Femur (tissue), 1 donor: ENCODE measurements around the gene CASR.
"Not testable (repeated sequence)": the region's sequence is repeated elsewhere in the genome, so short reads cannot be mapped to it uniquely, and the experiment has no call there.

Source experiments
- DNase-seq: peaks from one replicate; pipeline ENCODE4 v3.0.0-alpha.2; 2017

Gene CASR, protein sequence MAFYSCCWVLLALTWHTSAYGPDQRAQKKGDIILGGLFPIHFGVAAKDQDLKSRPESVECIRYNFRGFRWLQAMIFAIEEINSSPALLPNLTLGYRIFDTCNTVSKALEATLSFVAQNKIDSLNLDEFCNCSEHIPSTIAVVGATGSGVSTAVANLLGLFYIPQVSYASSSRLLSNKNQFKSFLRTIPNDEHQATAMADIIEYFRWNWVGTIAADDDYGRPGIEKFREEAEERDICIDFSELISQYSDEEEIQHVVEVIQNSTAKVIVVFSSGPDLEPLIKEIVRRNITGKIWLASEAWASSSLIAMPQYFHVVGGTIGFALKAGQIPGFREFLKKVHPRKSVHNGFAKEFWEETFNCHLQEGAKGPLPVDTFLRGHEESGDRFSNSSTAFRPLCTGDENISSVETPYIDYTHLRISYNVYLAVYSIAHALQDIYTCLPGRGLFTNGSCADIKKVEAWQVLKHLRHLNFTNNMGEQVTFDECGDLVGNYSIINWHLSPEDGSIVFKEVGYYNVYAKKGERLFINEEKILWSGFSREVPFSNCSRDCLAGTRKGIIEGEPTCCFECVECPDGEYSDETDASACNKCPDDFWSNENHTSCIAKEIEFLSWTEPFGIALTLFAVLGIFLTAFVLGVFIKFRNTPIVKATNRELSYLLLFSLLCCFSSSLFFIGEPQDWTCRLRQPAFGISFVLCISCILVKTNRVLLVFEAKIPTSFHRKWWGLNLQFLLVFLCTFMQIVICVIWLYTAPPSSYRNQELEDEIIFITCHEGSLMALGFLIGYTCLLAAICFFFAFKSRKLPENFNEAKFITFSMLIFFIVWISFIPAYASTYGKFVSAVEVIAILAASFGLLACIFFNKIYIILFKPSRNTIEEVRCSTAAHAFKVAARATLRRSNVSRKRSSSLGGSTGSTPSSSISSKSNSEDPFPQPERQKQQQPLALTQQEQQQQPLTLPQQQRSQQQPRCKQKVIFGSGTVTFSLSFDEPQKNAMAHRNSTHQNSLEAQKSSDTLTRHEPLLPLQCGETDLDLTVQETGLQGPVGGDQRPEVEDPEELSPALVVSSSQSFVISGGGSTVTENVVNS

DNA sequence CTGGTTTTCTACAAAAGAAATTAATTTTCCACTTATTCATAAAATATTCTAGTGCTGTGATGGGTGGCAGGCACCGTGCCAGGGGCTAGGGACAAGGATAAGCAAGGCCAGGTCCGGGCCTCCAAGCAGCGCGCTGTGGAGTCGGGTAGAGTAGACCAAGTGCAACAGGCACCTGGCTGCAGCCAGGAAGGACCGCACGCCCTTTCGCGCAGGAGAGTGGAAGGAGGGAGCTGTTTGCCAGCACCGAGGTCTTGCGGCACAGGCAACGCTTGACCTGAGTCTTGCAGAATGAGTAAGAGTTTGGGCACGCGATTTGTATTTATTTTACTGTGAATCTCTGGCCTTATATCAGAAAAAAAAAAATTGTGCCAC lies at the start of gene CASR:
CASR (plus strand) TSS at position 148 of the 372 bp plus-strand sequence. CDS start 70,522 bp downstream, outside the sequence.
- DNase-seq, result no peak

DNA sequence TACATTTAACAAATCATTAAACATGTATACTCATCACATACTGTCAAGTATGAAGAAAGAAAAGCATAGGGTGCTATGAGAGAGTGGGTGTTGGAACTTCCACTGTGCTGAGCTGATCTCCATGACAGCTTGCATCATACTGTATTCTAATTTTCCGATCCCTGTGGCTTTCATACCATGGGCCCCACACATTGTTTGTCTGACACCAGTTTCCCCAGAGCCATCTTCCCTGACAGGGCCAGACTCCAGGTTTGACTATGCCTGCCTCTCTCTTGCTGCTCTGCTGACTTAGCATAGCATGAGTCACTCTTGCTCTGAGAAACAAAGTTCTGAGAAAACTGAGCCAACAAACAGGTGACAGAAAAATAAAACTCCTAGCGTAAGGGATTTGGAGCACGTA lies 37.0 kb upstream of the CASR start:
- no peak for DNase-seq

DNA sequence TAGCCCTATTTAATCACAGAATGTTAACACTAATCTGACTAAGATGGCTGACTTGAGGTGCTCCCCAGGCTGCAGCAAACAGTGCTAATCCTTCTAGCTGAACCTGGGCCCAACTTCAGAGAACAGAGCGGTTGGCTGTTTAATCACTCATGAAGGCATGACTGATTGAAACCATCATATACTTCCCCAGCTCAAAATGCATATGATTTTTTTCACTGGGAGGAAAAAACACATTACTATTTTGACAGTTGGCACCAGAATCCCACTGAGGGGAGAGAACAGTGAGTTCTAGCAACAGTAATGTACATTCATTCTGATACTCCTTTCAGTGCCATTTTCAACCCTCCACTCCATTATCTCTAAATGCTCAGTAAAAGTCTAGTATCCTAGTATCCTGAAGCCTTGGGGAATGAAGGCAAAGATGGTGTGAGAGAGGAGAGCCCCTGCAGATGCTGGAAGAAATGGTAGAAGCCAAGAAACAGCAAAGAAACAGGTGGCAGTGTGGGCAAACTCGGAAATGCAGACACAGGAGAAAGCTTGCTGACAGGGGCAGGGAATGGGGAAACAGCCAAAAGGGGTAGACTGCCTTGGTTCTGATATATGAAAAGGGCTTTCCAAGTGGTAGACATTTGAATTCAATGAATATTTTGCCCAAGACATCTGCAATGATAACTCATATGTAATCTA lies 34.4 kb upstream of the CASR start:
- DNase-seq, result no peak

DNA sequence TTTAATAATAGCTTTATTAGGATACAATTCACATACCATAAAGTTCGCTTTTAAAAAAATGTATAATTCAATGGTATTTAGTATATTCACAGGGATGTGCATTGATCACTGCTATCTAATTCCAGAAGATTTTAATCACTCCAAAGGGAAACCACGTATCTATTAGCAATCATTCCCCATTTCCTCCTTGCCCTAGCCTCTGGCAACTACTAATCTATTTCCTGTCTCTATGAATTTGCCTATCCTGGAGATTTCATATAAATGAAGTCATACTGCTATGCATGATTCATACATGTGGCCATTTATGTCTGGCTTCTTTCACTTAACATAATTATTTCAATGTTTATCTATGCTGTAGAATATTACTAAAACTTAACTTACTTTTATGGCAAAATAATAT lies 32.0 kb upstream of the CASR start:
- no peak for DNase-seq

DNA sequence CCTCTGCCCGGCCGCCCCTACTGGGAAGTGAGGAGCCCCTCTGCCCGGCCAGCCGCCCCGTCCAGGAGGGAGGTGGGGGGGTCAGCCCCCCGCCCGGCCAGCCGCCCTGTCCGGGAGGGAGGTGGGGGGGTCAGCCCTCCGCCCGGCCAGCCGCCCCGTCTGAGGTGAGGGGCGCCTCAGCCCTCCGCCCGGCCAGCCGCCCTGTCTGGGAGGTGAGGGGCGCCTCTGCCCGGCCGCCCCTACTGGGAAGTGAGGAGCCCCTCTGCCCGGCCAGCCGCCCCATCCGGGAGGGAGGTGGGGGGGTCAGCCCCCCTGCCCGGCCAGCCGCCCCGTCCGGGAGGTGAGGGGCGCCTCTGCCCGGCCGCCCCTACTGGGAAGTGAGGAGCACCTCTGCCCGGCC lies 18.5 kb upstream of the CASR start:
- DNase-seq, result not testable (repeated sequence)

DNA sequence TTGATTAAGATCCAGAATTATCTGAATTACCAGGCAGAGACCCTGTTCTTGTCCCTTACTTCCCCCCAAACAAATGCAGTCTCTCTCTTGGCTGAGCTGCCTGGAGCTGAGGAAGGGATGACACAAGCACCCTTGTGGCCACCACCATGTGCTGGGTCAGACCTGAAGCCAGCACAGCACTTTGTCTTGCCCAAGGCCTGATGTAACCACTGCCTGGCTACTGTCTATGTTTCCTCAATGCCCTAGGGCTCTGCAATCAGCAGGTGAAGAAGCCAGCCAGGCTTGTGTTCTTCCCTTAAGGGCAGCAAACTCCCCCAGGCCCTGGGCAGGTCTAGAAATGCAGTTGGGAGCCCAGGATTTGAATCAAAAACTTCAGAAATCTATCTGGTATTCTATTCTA lies 15.8 kb upstream of the CASR start:
- DNase-seq, result no peak

DNA sequence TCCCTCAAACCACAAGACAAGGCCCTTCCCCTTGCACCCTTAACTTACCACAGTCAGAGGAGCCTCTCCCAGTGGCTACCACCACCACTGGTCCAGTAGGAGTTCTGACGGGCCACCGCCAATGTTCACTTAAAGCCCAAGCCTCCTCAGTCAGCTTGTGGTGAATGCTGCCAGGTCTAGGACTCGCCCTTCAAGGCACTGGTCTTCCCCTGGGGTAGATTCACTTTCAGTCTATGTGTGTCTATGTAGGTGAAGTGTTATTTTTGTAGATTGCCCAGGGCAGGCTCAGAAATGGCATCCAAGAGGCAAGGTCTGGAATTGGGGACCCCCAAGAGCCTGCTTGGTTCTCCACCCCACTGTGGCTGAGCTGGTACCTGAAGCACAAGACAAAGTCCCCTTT lies 15.4 kb upstream of the CASR start:
- DNase-seq, result no peak

DNA sequence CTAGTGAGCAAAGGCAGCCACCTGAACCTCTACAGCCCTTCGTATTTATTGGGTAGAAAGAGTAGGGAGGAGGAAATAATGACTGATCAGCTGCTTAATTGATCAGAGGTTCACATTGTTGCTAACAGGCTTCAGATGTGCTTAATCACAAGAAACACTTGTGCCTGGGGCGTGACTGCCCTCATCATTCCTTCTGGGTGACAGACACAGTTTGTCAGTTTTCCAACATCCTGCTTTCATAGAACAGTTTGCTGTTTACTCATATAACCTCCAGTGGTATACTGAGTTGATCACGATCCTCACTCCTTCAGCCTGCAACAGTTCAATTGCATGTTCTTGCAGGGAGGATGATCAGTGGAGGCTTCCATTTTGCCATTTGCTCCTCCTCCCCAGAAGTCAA lies 13.6 kb upstream of the CASR start:
- no peak for DNase-seq

DNA sequence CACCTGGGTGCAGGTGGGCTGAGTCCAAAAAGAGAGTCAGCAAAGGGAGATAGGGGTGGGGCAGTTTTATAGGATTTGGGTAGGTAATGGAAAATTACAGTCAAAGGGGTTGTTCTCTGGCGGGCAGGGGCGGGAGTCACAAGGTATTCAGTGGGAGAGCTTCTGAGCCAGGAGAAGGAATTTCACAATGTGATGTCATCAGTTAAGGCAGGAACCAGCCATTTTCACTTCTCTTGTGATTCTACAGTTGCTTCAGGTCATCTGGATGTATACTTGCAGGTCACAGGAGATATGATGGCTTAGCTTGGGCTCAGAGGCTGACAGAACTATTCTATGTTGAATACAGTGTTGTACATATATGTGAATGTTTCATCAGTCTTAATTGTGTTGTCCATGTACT lies 12.1 kb upstream of the CASR start:
- not testable (repeated sequence) for DNase-seq

DNA sequence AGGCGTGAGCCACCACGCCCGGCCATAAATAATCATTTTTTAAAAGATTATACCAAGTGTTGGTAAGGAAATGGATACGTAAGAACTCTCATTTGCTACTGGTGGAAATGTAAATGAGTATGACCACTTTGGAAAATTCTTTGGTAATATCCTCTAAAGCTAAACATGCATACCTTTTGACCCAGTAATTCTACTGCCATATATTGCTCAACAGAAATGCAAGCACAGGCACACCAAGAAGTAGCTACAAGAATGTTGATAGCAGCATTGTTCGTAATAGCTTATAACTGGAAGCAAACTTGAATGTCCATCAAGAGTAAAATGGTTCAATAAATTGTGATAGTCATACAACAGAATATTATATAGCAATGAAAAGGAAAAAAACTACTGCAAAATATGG lies 4.8 kb upstream of the CASR start:
- DNase-seq, result no peak

DNA sequence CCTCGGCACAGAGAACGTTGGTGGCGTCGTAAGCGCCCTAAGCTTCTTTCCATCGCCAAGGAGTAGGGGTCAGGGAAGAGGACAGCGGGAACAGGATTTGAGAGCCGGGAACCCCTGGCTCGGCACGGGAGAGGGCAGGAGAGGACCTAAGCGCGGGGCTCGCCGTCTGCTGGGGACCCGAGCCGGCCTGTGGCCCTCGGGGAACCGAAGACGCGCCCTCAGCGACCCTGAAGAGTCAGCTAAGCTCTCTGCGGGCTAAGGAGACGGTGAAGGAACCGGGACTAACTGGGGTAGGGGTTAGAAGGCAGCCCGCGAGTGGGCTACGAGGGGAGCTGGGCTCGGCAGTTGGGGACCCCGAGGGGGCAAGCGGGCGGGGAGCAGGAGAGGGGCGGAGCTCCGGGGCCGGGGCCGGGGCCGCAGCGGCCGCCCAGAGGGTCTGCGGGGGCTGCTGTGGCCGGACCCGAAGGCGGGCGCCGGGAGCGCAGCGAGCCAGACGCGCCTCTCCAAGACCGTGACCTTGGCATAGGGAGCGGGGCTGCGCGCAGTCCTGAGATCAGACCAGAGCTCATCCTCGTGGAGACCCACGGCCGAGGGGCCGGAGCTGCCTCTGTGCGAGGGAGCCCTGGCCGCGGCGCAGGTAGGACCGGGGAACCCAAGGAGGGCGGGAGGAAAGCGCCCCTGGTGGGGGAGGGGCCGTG lies 574 bp downstream of the CASR start:
- DNase-seq, result no peak

DNA sequence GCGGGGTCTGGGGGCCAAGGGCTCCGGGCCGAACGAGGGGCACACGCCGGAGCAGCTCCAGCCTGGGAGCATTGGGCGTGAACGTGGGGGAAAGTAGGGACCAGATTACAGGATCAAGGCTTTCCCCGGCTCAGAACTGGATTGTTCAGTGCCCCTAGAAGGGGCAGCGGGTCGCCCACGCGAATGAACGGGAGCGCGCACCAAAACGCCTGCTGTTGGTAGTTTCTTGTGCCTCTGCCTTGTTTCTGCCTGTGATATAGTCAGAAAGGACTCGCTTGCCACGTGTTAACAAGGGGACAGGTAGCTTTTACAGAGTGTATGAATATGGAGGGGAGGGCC lies 1.1 kb downstream of the CASR start:
- DNase-seq, result no peak

DNA sequence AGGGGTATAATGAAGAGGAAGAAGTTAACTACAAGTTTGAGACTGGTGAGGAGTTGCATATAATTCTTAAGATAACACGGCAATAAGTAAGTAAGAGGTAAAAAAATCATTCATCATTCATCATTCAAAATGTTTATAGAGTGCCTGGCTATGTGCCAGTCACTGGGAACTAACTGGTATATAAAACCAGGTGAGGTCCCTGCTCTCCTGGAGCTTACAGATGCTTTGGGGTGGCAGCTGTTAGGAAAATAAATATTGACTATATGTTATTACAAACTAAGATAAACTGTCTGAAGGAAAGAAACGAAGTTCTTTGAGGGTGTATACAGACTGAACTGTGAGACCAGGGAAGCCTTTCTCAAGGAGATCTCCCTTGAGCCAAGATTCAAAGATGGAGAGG lies 2.9 kb downstream of the CASR start:
- DNase-seq, result no peak

DNA sequence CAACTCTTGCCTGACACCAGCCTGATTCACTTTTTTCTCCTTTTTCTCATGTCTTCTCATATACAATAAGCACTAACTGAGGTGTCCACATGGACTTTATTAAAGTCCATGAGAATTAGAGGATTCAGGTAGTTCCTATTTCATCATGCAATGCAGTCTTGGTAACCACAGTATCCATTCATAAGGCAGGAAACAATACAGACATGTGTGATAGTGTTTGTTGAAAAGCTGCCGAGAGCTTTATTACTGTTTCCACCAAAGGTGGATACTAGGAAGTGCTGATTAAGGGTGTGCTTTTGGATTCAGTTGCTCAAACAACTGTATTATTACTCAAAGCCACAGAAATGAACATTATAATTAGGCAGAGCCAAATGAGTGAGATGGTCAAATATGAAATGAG lies 5.3 kb downstream of the CASR start:
- DNase-seq, result no peak

DNA sequence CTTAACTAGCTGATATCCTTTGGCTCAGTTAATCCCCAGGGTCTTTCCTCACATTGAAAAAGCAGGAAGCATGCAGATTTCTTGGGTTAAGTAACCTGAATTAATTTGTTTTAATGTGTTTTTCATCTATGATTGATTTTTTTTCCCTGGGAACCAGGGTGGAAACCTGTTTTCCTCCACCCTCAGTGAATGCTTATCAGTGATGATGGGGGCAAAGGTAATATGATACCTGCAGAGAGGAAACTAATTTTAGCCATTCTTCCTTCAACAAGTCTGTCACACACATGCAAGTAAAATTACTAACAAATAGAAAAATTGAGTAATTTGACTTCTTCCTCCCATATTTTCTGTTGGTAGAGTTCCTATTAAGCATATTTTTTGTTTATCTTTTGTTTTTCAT lies 5.9 kb downstream of the CASR start:
- no peak for DNase-seq

DNA sequence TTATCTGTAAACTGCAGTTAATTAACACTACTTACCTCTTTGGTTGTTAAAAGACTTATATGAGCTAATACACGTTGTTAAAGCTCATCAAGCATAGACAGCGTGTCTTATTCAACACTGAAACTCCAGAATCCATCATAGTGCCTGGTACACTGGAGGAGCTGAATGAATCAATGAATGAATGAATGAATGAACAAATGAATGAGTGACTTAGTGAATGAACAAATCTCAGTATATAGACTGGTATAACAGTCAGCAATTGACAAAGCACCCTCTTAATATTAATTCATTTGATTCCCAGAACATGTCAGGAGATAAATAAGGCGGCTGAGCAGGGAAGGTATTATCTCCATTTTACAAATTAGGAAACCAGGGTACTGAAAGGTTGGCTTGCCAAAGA lies 7.1 kb downstream of the CASR start:
- no peak for DNase-seq

DNA sequence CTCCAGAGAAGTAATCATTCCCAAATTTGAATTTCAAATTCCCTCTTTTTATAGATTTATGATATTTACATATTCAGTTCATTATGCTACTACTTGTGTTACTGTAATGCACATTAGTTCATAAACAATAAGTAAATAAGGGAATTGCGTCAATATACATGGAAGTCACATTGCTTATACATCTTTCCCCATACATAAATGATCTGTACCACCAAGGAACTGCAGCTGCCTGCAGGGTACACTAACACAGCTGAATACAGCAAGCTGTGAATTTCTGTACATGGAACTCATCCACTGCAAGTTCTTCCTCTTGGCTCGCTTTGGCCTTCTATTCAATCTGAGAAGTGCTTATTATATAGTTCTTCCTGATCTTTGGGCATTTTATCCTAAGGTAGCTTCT lies 15.5 kb downstream of the CASR start:
- DNase-seq, result no peak

DNA sequence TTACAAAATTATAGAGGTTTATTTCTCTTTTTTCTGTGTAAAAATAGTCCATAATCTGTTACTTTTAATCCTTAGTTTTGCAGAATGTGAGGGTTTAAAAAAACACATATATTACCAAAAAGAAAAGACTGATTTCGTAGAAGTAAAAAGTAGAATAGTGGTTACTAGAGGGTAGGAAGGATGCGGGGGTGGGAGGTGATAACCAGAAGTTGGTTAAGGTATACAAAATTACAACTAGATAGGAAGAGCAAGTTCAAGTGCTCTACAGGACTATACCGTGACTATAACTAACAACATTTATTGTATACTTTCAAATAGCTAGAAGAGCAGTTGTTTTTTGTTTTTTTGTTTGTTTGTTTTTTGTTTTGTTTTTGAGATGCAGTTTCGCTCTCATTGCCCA lies 16.1 kb downstream of the CASR start:
- DNase-seq, result no peak

DNA sequence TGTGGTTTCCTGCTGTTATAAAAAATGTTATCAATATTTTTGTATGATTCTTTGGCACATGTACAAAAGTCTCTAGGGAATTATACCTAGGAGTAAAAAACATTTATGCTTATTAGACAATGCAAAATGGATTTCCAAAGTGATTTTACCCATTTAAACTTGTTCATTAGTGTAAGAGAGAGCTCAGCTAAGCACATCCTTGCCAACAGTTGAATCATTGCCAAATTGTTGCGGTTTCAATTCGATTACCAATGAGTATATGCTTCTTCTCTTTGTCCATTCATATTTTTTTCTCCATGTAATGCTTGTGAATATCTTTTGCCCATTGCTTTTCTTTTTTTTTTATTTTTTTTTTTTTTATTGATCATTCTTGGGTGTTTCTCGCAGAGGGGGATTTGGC lies 17.2 kb downstream of the CASR start:
- no peak for DNase-seq

DNA sequence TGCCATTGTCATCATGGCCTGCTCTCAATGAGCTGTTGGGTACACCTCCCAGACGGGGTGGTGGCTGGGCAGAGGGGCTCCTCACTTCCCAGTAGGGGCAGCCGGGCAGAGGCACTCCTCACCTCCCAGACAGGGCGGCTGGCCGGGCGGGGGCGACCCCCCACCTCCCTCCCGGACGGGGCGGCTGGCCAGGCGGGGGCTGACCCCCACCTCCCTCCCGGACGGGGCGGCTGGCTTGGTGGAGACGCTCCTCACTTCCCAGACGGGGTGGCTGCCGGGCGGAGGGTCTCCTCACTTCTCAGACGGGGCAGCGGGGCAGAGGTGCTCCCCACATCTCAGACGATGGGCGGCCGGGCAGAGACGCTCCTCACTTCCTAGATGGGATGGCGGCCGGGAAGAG lies 18.0 kb downstream of the CASR start:
- not testable (repeated sequence) for DNase-seq

DNA sequence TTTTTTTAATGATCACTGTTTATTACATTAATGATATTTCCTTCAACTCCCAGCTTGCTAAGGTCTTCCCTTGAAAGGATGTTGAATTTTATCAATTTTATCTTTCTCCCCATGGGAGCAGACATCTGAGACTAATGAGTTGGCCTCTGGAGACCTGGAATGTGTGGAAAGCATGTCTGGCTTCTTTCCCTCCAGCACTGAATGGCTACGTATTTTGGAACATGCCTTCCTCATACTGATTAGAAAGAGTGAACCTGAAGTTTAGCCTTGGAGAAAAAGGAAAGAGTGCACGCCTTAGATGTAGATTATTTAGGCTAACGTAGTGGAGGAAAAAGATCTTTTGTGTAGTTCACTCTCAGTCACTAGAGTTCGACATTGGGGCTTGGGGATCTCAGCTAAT lies 25.1 kb downstream of the CASR start:
- DNase-seq, result no peak

DNA sequence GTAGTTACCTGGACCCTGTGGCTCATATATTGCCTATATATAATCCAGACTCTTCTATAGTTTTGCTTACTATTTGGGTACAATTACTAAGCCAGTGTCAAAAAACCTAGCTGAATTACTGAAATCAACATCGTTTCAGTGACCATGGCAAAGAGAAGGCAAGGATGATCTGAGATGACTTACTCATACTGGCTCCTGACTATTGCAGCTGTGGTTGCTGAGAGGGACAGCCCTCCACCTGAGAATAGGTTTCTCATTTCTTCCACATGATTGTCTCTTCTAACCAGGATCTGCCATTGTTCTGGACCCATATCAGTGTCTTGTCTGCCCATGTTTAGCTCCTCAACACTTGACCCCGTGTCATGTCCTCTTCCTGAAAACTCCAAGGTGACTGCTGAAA lies 30.2 kb downstream of the CASR start:
- DNase-seq, result no peak

DNA sequence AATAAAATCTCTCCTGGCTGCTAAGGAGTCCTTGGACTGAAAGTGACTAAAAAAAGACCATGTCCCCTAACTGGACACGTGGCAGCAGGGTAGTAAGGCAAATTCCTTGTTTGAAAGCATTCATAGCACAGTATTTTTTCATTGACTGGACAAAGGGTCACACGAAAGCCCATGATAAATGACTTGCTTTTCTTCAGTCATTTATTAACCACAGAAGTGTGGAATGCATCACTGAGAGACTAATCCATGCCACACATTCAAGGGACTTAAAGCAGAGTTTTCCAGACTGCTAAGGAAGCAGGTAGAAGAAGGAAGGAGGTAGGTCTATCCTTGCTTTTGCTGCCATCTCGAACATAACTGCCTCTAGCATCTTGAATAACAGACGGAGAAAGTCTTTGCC lies 31.2 kb downstream of the CASR start:
- DNase-seq, result no peak
